GM19395 (cell line): ENCODE results near the gene JSRP1.

Source experiments
- ATAC-seq: cut with Tn5 transposase; IDR thresholded peaks from one replicate; pipeline ENCODE4 v1.9.1; 2021; ENCODE audit warnings: mild to moderate bottlenecking, moderate library complexity; ENCODE audit not compliant: unreplicated experiment

Gene JSRP1

GRCh38 chr19:2219726-2220125 is 36.5 kb downstream of the JSRP1 start:
- no peak for ATAC-seq

GRCh38 chr19:2217591-2217990 is 38.6 kb downstream of the JSRP1 start:
- no peak for ATAC-seq

GRCh38 chr19:2216361-2217225 is 39.6 kb downstream of the JSRP1 start:
- no peak for ATAC-seq

- ATAC-seq = no peak
These were observed 40.9 kb downstream of the JSRP1 start for GRCh38 chr19:2215281-2215751.

DNA sequence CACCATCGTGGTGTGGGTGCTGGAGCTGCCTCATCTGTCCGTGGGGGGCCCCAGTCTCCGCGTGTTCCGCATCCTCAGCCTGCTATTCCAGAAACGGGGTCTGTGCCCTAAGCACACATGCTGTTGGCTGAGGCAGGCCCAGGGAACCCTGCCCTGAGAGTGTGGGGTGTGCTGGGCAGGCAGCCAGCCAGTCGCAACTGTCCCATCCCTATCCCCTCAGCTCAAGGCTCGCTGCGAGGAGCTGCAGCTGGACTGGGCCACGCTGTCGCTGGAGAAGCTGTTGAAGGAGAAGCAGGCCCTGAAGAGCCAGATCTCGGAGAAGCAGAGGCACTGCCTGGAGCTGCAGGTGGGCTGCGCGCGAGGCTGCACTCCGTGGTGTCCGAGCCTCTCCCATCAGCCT is 42.0 kb downstream of the JSRP1 start:
- no peak for ATAC-seq

GRCh38 chr19:2213799-2214198 is 42.4 kb downstream of the JSRP1 start:
- no peak for ATAC-seq

DNA sequence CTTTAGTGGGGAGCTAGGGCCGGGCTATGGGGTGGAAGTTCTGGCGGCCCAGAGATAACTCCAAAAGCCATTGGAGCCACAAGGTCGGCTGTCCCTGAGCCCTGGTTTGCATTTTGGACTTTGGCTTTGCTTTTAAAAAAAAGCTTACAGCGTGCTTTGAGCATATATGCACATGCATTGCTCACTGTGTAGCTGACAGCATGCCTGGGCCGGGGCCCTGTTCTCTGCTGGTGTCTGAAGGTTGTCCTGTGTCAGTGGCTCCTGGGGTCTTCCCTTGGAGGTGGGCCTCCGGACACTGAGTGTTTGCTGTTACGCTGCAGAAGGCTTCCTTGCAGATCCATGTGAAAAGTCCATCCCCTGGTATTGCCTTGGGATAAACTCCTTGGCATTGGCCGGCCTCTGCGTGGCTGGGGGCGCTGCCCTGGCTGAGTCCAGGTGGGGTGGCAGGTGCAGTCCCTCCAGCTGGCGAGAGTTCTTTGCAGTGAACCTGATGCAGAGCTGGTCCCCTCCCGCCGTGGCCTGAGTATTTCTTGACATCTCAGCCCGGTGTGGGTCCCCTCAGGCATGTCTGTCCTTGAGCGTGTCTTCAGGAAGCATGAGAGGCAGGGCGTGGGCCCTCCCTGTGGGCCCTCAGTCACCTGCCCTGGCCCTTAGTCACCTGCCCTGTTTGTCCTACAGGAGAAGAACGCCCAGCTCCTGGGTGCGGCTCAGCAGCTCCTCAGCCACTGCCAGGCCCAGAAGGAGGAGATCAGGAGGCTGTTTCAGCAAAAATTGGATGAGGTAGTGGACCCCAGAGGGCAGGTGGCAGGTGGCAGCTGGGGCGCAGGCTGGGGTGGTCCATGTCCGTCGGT is 43.1 kb downstream of the JSRP1 start:
- no peak for ATAC-seq

GRCh38 chr19:2210987-2211740 is 45.1 kb downstream of the JSRP1 start:
- ATAC-seq = no peak

- no peak for ATAC-seq
These were observed 46.0 kb downstream of the JSRP1 start for GRCh38 chr19:2210206-2210605.

GRCh38 chr19:2209408-2209807 is 46.8 kb downstream of the JSRP1 start:
- ATAC-seq = no peak

- ATAC-seq = no peak
These were observed 47.2 kb downstream of the JSRP1 start for GRCh38 chr19:2208975-2209374.

DNA sequence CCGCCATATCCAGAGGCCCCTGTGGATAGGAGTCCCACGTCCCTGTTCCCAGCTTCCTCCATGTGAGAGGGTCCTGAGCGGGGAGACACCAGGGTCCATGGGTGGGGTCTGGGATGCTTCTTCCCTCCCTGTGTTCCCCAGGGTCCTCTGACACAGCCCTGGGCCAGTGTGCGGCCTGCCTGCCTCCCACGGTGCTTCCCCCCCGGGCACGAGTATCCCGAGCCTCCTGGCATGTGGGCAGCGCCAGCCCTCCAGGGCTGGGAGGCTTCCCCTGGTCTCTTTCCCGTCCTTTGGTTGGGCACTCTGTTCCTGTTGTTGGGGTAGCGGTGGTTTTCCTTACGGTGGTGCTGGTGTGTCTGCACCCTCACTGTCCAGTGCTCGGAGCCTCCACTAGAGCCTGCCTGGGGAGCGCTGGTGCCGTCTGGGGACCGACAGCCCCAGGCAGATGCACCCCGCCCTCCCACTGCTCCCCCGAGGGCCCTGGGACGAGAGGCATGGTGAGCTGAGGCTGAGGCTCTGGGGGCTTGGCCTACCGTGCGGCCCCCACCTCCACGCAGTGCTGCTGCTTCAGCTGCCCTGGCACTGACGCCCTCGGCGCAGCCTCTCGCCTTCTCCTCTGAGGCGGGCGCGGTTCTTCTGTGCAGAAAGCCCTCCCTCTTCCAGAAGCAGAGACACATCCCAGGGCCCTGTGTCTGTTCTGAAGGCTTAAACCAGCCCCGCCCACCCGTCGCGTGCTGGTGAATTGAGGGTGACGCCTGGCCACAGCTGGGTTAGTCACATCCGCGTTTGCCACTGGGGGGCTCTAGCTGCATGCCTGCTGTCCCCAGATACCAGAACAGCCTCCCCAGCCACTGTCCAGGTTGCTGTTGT is 48.0 kb downstream of the JSRP1 start:
- no peak for ATAC-seq

DNA sequence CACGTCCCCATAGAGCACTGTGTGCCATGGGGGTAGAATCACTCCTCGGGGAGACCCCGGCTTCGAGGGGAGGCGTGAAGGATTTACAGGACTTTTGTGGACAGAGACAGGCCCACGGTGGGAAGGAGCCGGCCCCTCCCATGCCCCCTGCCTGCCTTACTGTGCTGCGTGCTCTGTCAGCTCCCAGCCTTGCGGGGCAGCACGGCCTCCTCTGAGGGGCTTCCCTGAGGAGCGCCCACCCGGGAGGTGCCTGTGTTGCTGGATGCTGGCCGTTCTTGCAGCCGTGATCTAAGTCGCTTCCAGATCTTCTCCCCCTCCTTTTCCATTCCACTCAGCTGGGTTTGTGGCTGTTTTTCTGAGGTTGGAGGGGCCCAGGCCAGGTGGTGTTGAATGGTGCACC is 49.2 kb downstream of the JSRP1 start:
- no peak for ATAC-seq

- ATAC-seq = no peak
These were observed 53.9 kb downstream of the JSRP1 start for GRCh38 chr19:2202366-2202765.
